ENCODE results near the gene DDX51.

- TF ChIP-seq CTCF (conservative IDR thresholded peaks at IDR 0.05; ENCODE audit: low read depth, low read length) (no peak), POLR2A (IDR thresholded peaks at IDR 0.05; ENCODE audit: low read depth, low read length) (no peak), CEBPB (IDR thresholded peaks at IDR 0.05; ENCODE audit: low read depth, low read length) (no peak), MAFK (IDR thresholded peaks at IDR 0.05; ENCODE audit: low read depth, low read length) (no peak)
Observed at GRCh38 chr12:132154341-132154761, 10.2 kb upstream of the DDX51 start.
